NCI-H1105 treated with DMSO at 0.1 percent for 48 hours (cell line): ENCODE data around the gene TMEM164.

Source experiments
- DNase-seq: peaks from one replicate; lab custom pipeline; 2025; lab: John Stamatoyannopoulos, UW

The TMEM164 gene

GRCh38 chrX:110210417-110211139 lies 207.7 kb downstream of the TMEM164 start:
- DNase-seq = peak; percentile 82

- no peak for DNase-seq
Observed at GRCh38 chrX:110211340-110211739, 208.4 kb downstream of the TMEM164 start.

GRCh38 chrX:110212299-110212698 lies 209.4 kb downstream of the TMEM164 start:
- DNase-seq = no peak

- no peak for DNase-seq
Observed at GRCh38 chrX:110213183-110213582, 210.3 kb downstream of the TMEM164 start.

GRCh38 chrX:110214684-110215083 lies 211.8 kb downstream of the TMEM164 start:
- DNase-seq = no peak

- no peak for DNase-seq
Observed at GRCh38 chrX:110215411-110215810, 212.5 kb downstream of the TMEM164 start.

- no peak for DNase-seq
Observed at GRCh38 chrX:110216027-110216426, 213.1 kb downstream of the TMEM164 start.

GRCh38 chrX:110218591-110218990 lies 215.7 kb downstream of the TMEM164 start:
- no peak for DNase-seq

GRCh38 chrX:110219920-110220319 lies 217.0 kb downstream of the TMEM164 start:
- no peak for DNase-seq

GRCh38 chrX:110222497-110223257 lies 219.8 kb downstream of the TMEM164 start:
- DNase-seq = no peak

GRCh38 chrX:110224926-110225617 lies 222.2 kb downstream of the TMEM164 start:
- no peak for DNase-seq

GRCh38 chrX:110226931-110227330 lies 224.0 kb downstream of the TMEM164 start:
- DNase-seq = no peak
